Panc1 (cell line): ENCODE measurements around the gene B9D2. TPM values are rescaled to one million over a fixed set of nuclear protein-coding genes. Genes with fewer than 3 reads are reported as not detected.
"Not testable (repeated sequence)": the region's sequence is repeated elsewhere in the genome, so short reads cannot be mapped to it uniquely, and the experiment has no call there.

Experiments used
- ATAC-seq: fragments of 200-7000 bp; cut with Tn5 transposase; 2 replicates; pipeline ENCODE4 v1.9.1; 2020; ENCODE audit warnings: mild to moderate bottlenecking, moderate library complexity
- BruUV-seq: library from RNA; stranded (reverse); fragments of 400-500 nt; replicated peaks from 2 replicates; lab custom pipeline; 2021; lab: Mats Ljungman, UMichigan
- CTCF ChIA-PET: fragments of 300-600 bp; sonication (Branson Sonifier 250); formaldehyde crosslinking; loops from one replicate; lab custom pipeline; 2022; ENCODE audit warnings: antibody characterized with exemption; lab: Charles Lee
- POLR2A ChIA-PET: fragments of 300-600 bp; sonication (Branson Sonifier 250); formaldehyde crosslinking; loops from one replicate; lab custom pipeline; 2022; ENCODE audit warnings: antibody characterized with exemption; lab: Charles Lee
- DNase-seq: peaks from one replicate; pipeline ENCODE4 v3.0.0-alpha.2; 2010; ENCODE audit warnings: low read depth, low spot score
- H3K27ac ChIP-seq: 2 replicates; pipeline ENCODE4 v1.5.1; 2011; ENCODE audit warnings: mild to moderate bottlenecking, low read length, inconsistent platforms
- H3K27me3 ChIP-seq: fragments of 200-500 bp; sonication (Bioruptor generic); 2 replicates; pipeline ENCODE4 v1.6.0; 2014; ENCODE audit warnings: low read length, inconsistent platforms; ENCODE audit not compliant: control insufficient read depth, insufficient read depth
- H3K36me3 ChIP-seq: fragments of 200-500 bp; sonication (Bioruptor generic); 2 replicates; pipeline ENCODE4 v1.5.1; 2014; ENCODE audit warnings: inconsistent platforms, mild to moderate bottlenecking, low read length, moderate library complexity; ENCODE audit not compliant: control insufficient read depth, insufficient read depth
- H3K4me1 ChIP-seq: 2 replicates; pipeline ENCODE4 v1.5.1; 2011; ENCODE audit warnings: inconsistent platforms, mild to moderate bottlenecking, low read length, moderate library complexity; ENCODE audit not compliant: control insufficient read depth, insufficient read depth
- H3K4me3 ChIP-seq, 2 experiments: 2 replicates each; pipeline ENCODE4 v1.5.1; 2011 to 2012; ENCODE audit warnings: low read depth in 2 of 2, low read length in 2 of 2, mild to moderate bottlenecking in 2 of 2, inconsistent platforms in 1 of 2, moderate library complexity in 1 of 2
- H3K9me3 ChIP-seq: fragments of 200-500 bp; sonication (Bioruptor generic); 2 replicates; pipeline ENCODE4 v1.5.1; 2014; ENCODE audit warnings: low read depth, mild to moderate bottlenecking, inconsistent platforms, low read length, moderate library complexity; ENCODE audit not compliant: control insufficient read depth, insufficient read depth
- CTCF ChIP-seq: fragments of 450-650 bp; IDR thresholded peaks from 2 replicates; pipeline ENCODE4 v1.5.1; 2017; ENCODE audit warnings: mild to moderate bottlenecking
- POLR2AphosphoS5 ChIP-seq: IDR thresholded peaks from 2 replicates; pipeline ENCODE4 v1.6.1; 2012; ENCODE audit warnings: mild to moderate bottlenecking, low read depth, low read length, moderate library complexity
- REST ChIP-seq, 2 experiments: IDR thresholded peaks; 2 replicates each; pipeline ENCODE4 v1.6.1; 2011 to 2012; ENCODE audit warnings: low read depth in 2 of 2, control low read depth in 1 of 2, low read length in 1 of 2, mild to moderate bottlenecking in 1 of 2, moderate library complexity in 1 of 2; ENCODE audit not compliant: insufficient read depth in 1 of 2
- SIN3A ChIP-seq: IDR thresholded peaks from 2 replicates; pipeline ENCODE4 v1.6.1; 2012; ENCODE audit warnings: low read depth, mild to moderate bottlenecking, low read length, moderate library complexity, borderline replicate concordance; ENCODE audit not compliant: insufficient read depth
- TCF7L2 ChIP-seq: IDR thresholded peaks from 2 replicates; pipeline ENCODE4 v1.6.1; 2011; ENCODE audit warnings: mild to moderate bottlenecking, low read depth, low read length, inconsistent platforms
- in situ Hi-C: cut with HindIII; loops from 2 replicates; pipeline ENCODE4 v1.10.0; 2016; ENCODE audit warnings: low sequenced_read_pairs, low pct_unique_long_range_greater_than_20kb
- intact Hi-C: fragments of 100-400 bp; cut with micrococcal nuclease; formaldehyde crosslinking; loops from one replicate; pipeline ENCODE4 v1.10.0; 2022; ENCODE audit not compliant: unreplicated experiment
- total RNA-seq: library from RNA; stranded (reverse); gene quantifications from one replicate; pipeline ENCODE4 v1.2.1, GENCODE V29; 2021; ENCODE audit not compliant: unreplicated experiment

Gene B9D2
- total RNA-seq, 1 experiment from 2014 or later = 7.1 TPM

- in situ Hi-C loops = no loop called here
- CTCF ChIA-PET = no interaction called here
Observed at GRCh38 chr19:41371541-41371940, 7.6 kb upstream of the B9D2 start.

DNA sequence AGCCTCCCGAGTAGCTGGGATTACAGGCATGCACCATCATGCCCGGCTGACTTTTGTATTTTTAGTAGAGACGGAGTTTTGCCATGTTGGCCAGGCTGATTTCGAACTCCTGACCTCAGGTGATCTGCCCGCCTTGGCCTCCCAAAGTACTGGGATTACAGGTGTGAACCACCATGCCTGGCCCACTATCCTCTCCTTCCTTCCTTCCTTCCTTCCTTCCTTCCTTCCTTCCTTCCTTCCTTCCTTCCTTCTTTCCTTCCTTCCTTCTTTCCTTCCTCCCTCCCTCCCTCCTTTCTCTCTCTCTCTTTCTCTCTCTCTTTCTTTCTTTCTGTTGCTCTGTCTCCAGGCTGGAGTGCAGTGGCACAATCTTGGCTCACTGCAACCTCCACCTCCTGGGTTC lies 7.2 kb upstream of the B9D2 start:
- H3K36me3 ChIP-seq, H3K9me3 ChIP-seq, CTCF ChIA-PET, H3K27ac ChIP-seq, in situ Hi-C loops, H3K4me3 ChIP-seq, intact Hi-C loops, BruUV-seq, H3K27me3 ChIP-seq, DNase-seq, H3K4me1 ChIP-seq, ATAC-seq: not testable (repeated sequence)
- POLR2A ChIA-PET = interaction anchor here (0.7 kb wide), 1 partner anchor 15 kb away, joined by 6 read pairs; no protein-coding TSS in a partner anchor

More at GRCh38 chr19:41371541-41371940, 7.6 kb upstream of the B9D2 start:
- Histone ChIP-seq H3K27me3 (no peaks in the 10 kb centered on the region), H3K27ac (no peak overlapping the region), H3K9me3 (no peaks in the 10 kb centered on the region), H3K4me1 (peaks cover 4% of the 10 kb centered on the region; the same call in 1 of the 2 replicates), H3K4me3 (no peak overlapping the region), H3K36me3 (no peaks in the 10 kb centered on the region)
- intact Hi-C loops = no loop called here
- ATAC-seq (no peak), DNase-seq (no peak)
- POLR2A ChIA-PET = interaction anchor here (0.7 kb wide), 1 partner anchor 15 kb away, joined by 6 read pairs; no protein-coding TSS in a partner anchor
- no peak for TF ChIP-seq POLR2AphosphoS5
- no peak for TF ChIP-seq REST (IDR thresholded peaks at IDR 0.05; ENCODE audit: insufficient read depth in 1 of 2, low read depth in 2 of 2, low read length in 1 of 2)
- TF ChIP-seq CTCF = no peak
- TF ChIP-seq SIN3A = no peak
- no peak for TF ChIP-seq TCF7L2
- no TSS peak for BruUV-seq

DNA sequence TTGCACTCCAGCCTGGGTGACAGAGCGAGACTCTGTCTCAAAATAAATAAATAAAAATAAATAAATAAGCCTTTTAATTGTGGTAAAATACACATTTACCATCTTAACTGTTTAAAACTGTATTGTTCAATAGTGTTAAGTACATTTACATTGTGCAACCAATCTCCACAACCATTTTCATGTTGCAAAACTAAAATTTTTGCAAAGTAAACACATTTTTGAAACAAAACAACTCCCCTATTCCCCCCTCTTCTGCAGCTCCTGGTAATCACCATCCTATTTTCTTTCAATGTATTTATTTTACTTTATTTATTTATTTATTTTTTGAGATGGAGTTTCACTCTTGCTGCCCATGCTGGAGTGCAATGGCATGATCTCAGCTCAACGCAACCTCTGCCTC lies 5.8 kb upstream of the B9D2 start:
- Histone ChIP-seq H3K9me3 (no peaks in the 10 kb centered on the region), H3K27me3 (no peaks in the 10 kb centered on the region), H3K36me3 (no peaks in the 10 kb centered on the region), H3K4me3 (no peak overlapping the region), H3K4me1 (peaks cover 4% of the 10 kb centered on the region; the same call in 1 of the 2 replicates), H3K27ac (no peak overlapping the region)
- CTCF ChIA-PET = no interaction called here
- POLR2A ChIA-PET = no interaction called here
- ATAC-seq (no peak), DNase-seq (no peak)
- no TSS peak for BruUV-seq
- TF ChIP-seq CTCF (no peak), SIN3A (no peak), POLR2AphosphoS5 (no peak), TCF7L2 (no peak), REST (IDR thresholded peaks at IDR 0.05; ENCODE audit: insufficient read depth in 1 of 2, low read depth in 2 of 2, low read length in 1 of 2) (no peak)
- intact Hi-C loops (no loop called here), in situ Hi-C loops (no loop called here)
